Activated T-helper 1 cell treated with Interleukin-2 at 50 U/mL for 16 hours (primary cell): ENCODE data around the gene NDRG2.
"Not testable (repeated sequence)": the region's sequence is repeated elsewhere in the genome, so short reads cannot be mapped to it uniquely, and the experiment has no call there.

ENCODE experiments used
- DNase-seq: peaks from one replicate; pipeline ENCODE4 v3.0.0-alpha.2; 2020; ENCODE audit warnings: low read depth

Gene NDRG2

DNA sequence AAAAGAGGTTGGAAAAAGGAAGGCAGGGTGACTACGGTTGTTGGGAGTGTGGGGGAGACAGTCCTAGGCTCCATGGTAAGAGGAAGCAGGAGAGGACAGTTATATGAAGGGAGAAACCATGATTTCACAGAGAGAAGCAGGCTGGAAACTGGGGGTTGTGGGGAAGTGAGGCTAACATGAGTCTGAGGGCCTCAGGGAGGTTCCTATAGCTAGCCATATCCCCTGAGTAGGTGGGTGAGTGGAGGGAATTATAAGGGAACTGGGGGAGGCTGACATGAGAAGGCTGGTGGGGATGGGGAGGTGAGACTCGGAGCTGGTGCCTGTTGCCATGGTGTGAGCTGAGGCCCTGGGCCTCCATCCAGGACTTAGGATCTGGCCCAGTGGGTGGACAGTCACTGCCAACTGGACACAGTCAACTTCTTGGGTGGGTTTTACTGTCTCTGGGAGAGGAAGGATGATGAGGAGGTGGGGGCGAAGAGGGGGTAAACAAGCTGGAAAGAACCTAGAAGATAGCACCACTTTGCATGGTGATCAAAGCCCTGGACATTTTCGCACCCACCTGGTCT, 8.4 kb upstream of the NDRG2 start:
- no peak for DNase-seq

DNA sequence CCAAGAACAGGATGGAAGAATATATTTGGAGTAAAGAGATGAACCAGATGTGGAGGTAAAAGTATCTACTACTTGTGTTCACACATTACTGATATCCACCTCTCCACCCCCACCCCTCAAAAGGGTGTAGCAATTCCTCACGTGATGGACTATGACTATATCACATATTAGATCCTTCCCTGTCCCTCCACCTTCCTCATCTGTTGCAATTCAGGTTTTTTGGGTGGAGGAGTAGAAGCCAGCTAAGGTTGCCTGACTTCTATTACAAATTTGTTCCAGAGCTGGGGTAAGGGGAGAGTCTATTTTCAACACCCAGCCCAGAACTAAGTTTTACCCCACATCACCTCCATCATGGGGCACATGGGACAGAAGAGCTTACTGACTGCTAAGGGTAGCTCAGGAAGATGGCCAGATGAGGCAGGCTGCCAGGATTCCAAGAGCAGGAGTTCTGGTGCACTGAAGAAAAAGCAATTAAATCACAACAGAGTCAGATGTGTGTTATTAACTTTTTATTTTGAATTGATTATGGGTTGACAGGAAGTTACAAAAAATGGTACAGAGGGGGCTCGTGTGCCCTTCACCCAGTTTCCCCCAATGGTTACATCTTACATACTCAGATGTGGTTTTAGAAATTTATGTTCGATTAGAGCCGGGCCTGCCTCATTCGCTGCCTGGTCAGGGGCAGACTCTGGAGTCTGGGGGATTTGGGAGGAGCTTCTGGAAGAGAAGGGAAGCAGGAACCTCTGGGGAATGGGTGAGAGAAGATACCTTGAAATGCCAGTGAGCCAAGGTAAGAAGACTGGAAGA, 7.7 kb upstream of the NDRG2 start:
- no peak for DNase-seq

DNA sequence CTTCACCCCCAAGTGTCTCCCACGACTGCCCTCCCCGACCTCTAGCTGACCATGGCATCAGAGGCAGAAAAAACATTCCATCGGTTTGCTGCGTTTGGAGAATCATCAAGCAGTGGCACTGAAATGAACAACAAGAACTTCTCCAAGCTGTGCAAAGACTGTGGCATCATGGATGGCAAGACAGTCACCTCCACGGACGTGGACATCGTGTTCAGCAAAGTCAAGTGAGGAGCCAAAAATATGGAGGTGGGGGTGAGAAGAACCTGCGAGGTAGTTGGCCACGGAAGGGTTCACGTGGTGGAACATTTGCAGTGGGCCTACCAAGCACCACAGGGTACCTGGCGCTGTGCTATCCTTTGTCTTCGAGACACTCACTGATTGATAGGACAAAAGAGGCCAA, 5.7 kb upstream of the NDRG2 start:
- DNase-seq: no peak

DNA sequence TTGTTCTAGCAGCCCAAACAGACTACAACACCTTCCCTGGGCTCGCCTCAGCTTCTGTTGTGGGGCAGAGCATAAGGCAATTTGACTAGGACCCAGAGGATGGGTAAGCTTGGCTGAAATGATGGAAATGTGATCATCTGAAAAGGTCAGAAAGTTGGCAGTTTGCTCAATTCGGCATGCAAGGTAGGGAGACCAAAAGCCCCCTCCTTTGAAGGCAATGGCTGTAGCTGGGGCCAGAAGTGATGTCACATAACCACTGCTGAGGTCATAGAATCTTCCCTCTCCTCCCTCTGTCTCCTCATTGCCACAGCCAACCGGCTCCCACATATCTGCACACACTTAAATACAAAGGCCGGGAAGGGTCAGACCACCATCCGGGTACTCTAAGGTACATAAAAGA, 5.1 kb upstream of the NDRG2 start, which contains the start of gene TPPP2:
Gene TPPP2 (plus strand): TSS at position 301 of the 400 bp plus-strand sequence. CDS start 365 bp downstream, outside the sequence.
- no peak for DNase-seq

DNA sequence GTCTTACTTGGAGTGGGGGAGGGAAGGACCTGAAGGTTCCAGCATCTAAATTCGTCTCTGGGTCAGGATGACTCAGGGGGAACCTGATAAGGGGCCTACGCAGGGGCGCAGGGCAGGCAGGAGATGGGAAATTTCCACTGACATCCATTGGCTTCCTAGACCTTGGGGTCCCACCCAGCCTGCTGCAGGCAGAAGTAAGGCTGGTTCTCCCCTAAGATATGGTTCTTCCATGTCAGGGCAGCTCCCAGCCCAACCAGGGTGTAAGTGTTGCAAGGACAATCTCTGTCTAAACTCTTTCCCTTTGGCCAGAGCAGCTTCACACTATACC, 2.1 kb upstream of the NDRG2 start:
- DNase-seq: no peak

DNA sequence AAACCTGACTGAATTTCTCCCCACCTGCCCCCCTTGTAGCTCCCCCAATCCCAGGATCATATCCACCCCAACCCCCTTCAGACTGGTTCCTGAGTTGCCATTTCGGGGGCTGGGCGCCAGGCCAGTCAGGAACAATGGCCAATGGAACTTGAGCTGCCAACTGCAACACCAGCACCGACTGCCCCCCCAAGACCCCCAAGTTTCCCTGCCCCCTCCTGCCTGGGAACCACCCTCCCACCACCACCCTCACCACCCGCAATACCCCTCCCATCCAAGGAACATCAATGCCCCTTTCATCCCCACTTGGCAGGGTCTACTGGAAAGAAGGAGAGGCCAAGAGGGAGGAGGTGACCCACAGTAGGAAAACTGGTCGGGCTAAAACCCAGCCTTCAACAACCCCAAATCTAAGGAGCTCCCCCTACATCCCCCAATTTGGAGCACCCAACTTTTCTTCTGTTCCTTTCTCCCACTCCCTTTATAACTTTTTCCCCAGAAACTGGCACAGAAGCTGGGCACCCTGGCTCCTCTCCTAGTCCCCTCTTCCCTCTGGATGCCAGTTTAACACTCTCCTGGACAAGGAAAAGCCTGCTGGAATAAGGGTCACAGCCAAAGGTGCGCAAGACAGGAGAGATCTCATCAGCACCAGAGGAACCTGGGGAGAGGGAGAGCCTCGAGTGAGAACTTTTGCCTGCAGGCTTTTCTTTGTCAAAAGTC, 1.6 kb upstream of the NDRG2 start:
- DNase-seq: no peak

DNA sequence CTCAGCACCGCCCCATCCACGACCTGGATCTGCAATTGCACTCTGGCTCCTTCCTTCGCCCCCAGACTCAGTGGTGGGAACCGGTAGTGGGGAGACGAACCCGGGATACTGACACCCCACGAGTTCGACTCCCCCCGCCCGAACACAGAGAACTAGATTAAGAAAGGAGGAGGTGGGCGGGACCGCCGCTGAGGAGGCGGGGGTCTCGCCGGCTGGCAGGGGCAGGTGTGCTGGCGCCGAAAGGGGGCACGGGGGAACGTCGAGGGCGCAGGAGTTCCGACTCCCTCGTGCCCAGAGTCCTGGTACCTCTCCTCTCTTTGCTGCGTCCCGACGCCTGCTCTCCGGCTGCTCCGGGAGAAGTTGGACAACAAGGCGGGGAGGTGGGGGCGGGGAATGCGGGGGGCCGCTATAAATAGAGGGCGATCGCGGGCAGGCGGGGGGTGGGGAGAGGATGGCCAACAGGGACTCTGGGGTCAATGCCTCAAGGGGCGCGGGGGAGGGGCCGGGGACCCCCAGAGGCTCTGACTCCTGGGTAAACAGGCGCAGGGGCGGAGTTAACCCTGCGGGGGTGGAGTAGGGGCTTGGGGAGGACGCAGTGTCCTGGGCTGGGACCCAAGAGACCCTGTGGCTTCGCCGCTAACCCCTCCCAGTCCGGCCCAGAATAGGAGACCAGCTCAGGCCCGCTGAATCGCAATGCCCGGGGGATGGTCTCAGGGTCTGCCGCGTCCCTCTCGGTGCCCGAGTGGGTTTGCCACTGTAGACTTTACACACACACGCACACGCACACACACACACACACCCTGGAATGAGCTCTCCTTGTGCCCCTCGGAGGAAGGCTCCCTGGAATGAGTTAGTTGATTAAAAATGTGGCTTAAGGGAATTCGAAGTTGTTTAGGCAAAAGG, 761 bp upstream of the NDRG2 start:
- DNase-seq: no peak

DNA sequence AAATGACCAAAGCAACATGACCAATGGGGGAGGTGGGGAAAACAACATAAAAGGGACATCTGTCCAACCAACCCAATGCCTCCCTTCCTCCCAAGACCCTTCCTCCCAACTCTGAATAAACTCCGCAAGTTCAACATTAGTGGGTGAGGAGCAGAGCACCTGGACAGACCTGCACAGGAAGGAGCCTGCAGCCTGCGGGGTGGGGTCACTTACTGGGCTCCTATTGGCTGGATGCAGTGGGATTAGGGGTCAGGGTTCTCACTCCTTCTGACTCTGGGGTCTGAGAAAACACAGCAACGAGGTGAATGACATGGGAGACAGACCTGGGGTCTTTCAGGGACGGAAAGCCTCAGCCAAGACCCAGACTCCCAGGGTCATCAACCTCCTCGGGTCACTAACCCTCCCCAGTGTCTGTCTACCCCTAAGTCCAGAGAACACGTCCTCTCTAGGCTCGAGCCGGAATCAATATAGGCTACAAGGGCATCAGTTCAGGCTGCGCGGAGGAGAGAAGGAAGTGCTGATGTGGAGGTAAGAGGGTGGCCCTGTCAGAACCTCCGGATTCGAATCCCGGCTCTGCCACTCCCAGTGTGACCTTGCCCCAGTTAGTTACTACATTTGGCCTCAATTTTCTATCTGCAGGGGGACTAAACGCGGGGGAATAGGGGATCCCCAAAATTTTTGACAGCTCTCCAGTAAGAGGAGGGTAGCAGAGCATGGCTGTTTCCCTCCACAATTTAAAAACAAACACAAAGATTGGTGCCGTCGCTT, 860 bp downstream of the NDRG2 start:
- no peak for DNase-seq

DNA sequence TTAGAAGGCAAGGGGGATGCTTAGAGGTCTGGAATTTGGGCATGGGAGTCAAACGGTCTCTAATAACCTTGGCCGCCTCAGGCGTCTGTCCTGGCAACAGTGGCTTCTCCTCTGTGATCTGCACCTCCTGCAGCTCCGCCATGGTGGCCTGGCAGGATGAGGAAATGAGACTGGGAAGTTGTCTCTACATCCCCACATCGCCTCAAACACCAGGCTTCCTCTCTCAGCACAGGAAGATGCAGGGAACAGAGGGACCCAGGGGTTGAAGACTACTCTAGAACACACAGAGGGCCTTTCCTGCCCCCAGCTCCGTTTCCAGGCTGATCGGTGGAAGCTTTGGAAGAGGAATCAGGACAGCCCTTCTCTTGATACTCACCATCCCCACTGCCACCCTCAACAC, 1.7 kb downstream of the NDRG2 start:
- no peak for DNase-seq

DNA sequence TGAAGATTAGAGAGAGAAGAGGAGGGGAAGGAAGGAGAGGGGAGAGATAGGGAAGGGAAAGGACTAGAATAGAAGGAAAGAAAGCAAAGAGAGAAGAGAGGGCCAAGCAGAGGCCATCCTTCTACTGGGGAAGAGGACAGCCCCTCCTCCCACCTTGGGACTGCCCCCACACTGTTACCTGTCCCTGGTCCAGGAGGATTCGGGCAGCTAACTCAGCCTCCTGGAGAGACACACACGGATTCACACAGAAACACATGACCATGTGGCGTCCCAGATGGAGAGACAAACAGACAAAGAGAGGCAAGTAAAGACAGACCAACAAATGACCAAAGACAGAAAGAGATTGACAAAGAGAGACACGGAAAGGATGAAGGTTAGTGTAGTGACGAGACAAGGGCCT, 2.2 kb downstream of the NDRG2 start:
- no peak for DNase-seq

DNA sequence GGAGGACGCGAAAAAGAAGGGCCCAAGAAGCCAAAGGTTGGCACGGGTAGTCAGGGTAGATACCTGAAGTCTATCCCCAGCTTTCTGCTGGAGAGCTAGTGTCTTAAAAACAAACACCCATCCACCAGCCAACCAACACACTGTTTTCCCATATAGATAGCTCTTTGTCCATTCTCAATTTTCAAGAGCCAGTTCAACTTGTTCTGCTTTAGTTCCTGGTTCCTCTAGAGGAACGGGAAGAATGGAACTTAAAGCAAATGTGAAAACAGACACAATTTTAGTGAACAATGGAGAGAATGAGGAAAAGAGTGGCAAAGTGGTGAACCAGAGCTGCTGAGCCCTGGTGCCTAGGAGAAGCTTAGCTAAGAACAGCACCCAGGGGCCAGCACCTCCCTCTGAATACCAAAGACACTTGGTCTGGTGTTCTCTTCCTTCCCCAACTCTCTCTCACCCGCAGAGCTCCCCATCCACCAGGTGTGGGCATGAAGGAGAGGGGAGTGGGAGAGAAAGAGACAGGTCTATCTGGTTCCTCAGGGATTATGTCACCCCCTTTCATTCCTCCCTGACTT, 3.8 kb downstream of the NDRG2 start:
- no peak for DNase-seq

DNA sequence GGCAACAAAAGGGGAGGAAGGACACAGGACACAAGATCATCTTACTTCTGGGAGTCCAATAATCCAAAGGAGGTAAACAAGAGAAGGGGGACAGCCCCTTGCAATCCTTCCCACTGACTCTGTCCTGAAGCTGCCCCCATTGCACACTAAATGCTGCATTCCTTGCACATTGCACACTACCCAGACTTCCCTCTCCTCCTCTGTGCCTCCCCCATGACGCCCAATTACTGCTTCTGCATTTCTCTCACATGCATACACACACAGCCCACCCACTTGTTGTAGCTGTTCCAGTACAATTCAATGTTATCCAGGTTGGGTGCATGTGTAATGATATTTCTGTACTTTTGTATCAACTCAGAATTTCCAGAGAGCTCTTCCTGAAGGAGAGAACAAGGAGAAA, 5.5 kb downstream of the NDRG2 start:
- DNase-seq: no peak

DNA sequence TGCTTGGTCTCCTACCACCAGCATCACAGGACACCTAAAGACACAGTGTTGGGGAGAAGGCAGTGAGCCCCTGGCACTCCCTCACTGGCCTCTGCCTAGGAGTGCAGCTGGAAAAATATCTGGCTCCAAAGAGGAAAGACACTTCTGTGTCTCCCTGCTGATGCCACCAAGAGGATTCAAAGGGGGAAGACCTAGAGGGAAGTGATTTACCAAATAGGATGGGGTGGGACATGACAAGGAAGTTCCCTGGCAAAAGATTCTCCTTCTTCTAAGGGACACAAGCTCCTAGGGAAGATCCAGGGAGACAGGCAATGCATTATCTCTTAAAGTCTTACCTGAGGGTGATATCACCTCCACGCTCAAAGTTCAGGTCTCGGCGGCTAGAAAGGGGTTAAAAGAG, 6.1 kb downstream of the NDRG2 start:
- DNase-seq: no peak

DNA sequence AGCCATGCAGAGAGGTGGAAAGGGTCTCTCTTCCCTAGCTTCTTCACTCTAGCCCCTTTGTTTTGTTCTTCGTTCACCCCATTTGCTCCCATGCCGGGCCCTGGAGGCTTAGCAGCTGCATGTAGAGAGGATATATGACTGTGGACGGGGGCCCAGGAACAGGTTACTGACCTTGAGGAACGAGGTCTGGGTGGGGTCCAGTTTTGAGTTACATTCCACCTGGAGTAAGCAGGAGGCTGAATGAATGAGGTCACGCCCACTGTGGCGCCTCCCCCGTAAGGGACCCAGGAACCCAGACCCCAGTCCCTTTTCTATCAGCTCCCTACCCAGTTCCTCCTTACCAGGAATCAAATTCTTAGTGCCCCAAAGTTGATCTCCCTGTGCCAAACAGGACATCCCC, 6.6 kb downstream of the NDRG2 start:
- no peak for DNase-seq

DNA sequence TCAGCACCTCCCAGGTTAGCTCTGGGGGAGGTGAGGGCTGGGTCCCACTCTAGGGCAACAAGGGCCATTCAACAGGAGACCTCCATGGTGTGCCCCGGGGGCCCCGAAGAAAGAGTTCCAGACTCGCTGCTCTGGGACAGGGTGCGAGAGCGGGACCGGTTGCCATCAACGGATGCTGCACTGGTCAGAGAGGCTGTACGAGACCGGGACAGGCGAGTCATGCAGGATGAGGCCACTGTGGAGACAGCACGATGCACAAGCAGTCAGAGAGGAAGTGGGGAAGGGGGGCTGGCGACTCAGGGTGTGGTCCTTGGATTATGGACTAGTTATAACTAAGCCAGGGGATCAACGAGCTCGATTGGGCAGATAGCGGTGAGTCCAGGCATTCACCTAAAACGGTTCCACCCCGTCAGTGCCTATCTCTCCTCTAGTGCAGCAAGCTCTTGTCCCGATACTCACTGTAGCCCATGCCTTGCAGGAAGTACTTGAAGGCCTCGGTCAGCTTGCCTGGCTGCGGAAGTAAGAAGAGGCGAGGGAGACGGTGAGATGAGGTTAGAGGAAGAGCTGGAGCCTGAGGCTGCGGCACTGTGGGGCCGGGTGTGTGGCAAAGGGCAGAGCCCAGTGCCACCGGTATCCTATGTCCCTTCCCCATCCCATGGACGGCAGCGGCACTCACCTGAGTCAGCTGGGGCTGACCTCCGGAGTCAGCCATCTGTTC, 7.2 kb downstream of the NDRG2 start:
- no peak for DNase-seq

DNA sequence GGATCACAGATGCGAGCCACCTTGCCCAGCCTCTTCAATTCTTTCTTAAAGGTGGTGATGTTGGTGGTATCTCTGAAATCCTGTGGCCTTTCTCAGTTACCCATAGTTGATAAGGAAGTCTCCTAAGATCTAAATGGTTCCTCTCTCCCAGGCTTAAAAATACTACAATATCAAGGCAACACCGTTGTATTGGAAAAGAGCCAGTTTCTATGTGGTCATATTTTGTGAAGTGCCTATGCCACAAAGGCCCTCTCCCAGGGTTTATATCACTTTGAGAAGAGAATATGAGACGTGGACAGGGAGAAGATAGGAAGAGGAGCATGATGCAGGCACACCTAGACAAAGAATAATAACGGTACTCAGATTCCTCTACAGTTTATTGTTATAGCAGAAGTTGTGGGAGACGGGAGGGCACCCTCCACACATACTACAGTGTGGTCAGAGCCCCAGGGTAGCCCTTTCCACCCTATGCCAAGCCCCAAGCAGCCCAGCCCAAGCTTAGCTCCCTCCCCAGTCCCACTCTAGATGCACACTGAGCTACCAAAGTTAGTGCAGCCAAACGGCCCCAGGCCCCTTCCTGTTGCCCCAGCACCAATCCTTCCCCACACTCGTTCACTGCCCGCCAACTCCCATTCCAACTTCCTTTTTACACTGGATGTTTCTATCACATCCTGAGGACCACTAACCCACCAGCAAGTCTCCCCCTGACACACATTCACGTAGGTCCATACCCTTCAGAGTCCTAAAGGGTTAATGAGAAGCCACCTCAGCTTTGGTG, 8.3 kb downstream of the NDRG2 start:
- no peak for DNase-seq

DNA sequence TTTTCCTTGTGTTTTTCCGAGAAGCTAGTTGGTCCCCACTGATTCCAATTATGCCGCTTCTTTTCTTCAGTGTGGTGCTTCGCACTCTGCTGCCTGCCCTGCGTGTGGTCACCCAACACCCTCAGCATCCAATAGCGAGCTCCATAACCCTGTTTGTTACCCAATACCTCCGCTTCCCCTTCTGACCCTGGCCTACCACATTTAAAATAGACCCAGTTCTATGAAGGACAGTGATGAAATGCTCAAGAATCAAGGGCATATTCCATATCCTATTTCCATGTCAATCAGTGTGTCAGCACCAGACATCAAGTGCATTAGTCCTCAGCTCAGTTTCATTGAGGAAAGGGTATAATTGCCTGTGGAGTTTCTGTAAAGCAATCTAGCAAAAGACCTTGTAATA, 9.5 kb downstream of the NDRG2 start:
- DNase-seq: no peak

DNA sequence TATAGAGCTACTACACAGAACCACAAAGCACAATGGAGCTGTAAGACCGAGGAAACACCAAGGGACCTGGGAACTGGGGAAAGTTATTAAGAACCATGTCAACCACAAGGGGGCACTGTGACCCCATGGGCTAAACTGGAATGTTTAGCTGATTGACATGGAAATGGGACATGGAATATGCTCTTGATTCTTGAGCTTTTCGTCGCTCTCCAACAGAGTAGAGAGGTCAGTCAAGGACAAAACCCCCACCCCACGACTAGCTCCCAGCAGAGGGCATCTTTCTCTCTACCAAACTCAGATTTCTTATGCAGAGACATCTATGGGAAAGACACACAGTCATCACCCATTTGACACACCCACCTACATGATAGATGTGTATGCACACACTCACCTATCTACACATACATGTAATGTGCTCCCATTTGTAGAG, 10.1 kb downstream of the NDRG2 start:
- DNase-seq: peak; percentile 64

DNA sequence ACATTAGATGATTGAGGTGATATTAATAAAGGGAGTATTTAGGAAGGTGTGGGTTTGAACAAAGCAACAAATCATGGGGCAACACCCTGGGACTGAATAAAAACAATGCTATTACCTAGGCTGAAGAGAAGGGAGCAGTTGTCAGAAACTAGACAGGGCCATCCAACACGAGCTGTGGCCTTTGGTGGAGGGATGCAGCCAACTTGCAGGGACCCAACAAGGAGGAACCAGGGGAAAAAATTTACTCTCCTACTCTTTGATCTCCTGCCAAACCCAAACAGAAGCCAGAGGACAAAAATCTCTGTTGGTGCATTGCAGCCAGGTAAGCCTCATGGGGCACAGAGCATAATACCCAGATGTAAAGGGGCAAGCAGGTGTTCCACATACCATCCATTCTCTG, 13.7 kb downstream of the NDRG2 start:
- DNase-seq: no peak

DNA sequence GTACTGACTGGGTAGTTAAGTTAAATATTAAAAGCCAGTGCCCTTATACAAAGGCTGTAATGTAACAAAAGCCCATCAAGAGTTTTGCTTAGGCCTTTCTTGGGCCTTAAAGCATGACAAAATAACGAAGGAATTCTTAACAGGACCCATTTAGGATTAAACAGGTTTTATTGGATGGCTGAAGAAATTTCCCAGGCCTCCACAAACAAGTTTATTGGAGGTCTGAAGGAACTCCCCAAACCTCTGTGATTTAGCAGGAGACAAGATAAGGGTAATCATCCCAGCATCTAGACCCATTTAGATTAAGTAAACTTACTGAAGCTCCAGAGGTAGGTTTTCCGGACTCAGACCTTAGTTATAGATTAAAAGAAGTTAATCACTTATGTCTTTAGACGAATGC, 15.1 kb downstream of the NDRG2 start:
- DNase-seq: not testable (repeated sequence)
